K562 (cell line): ENCODE data around the gene NFATC1. TPM values are rescaled to one million over a fixed set of nuclear protein-coding genes. Genes with fewer than 3 reads are reported as not detected.

ENCODE experiments used
- ATAC-seq: fragments of 200-7000 bp; cut with Tn5 transposase; 3 replicates; pipeline ENCODE4 v1.9.1; 2020; ENCODE audit warnings: moderate library complexity
- BruUV-seq: library from RNA; stranded (reverse); fragments of 400-500 nt; replicated peaks from 2 replicates; lab custom pipeline; 2021; lab: Mats Ljungman, UMichigan
- CTCF ChIA-PET: fragments of 300-600 bp; formaldehyde crosslinking; extraction: SDS; loops from one replicate; lab custom pipeline; 2021; ENCODE audit warnings: low intra/inter-chr PET ratio; lab: Yijun Ruan, JAX
- POLR2A ChIA-PET: fragments of 300-600, 350-650 bp; sonication (Branson Sonifier 250); formaldehyde crosslinking; extraction: SDS; loops from one replicate; lab custom pipeline; 2021; ENCODE audit warnings: antibody characterized with exemption, inconsistent platforms; lab: Yijun Ruan, JAX
- DNase-seq, 4 experiments: peaks; one replicate each; pipeline versions ENCODE4 v3.0.0 to v3.0.0-alpha.2; 2011 to 2018; ENCODE audit warnings: low spot score in 3 of 4, mixed read lengths in 3 of 4; ENCODE audit errors: extremely low read depth in 1 of 4
- FAIRE-seq: peaks from 2 replicates; lab custom pipeline; 2011; peaks lifted over from hg19 to GRCh38; lab: Jason Lieb, UNC
- H2AFZ ChIP-seq: 2 replicates; pipeline ENCODE4 v1.6.0; 2011; ENCODE audit warnings: low read depth, low read length, control low read depth, inconsistent platforms
- H3K27ac ChIP-seq: fragments of 200-600 bp; 3 replicates; pipeline ENCODE4 v1.8.0; 2011; ENCODE audit warnings: low read depth, mild to moderate bottlenecking, control low read depth, inconsistent platforms, low read length, moderate library complexity, mixed read lengths; ENCODE audit errors: extremely low read depth
- H3K27me3 ChIP-seq, 2 experiments: fragments of 300-600 bp in 1 of 2; 2 replicates in 1 of 2; 3 replicates in 1 of 2; pipeline versions ENCODE4 v1.6.0 to v1.8.0; 2011; ENCODE audit warnings: inconsistent platforms in 2 of 2, low read length in 2 of 2, mild to moderate bottlenecking in 1 of 2, mixed read lengths in 1 of 2, moderate library complexity in 1 of 2; ENCODE audit not compliant: control insufficient read depth in 2 of 2, insufficient read depth in 2 of 2
- H3K36me3 ChIP-seq: fragments of 300-600 bp; 3 replicates; pipeline ENCODE4 v1.8.0; 2011; ENCODE audit warnings: mild to moderate bottlenecking, low read length, inconsistent platforms; ENCODE audit not compliant: control insufficient read depth, insufficient read depth
- H3K4me1 ChIP-seq, 2 experiments: fragments of 200-600 bp in 1 of 2; replicated peaks in 1 of 2; 2 replicates in 1 of 2; 3 replicates in 1 of 2; pipeline versions ENCODE4 v1.5.1 to v1.8.0; 2011; ENCODE audit warnings: inconsistent platforms in 2 of 2, low read length in 2 of 2, mild to moderate bottlenecking in 1 of 2, mixed read lengths in 1 of 2, moderate library complexity in 1 of 2; ENCODE audit not compliant: control insufficient read depth in 2 of 2, insufficient read depth in 2 of 2
- H3K4me2 ChIP-seq: 2 replicates; pipeline ENCODE4 v1.6.1; 2011; ENCODE audit warnings: low read length, control low read depth, inconsistent platforms, mixed read lengths; ENCODE audit not compliant: insufficient read depth
- H3K4me3 ChIP-seq: fragments of 200-600 bp; sonication (generic), shearing (Covaris generic); 2 replicates; pipeline ENCODE4 v1.5.1; 2016; ENCODE audit warnings: control low read depth, inconsistent platforms
- H3K79me2 ChIP-seq: fragments of 200-600 bp; 3 replicates; pipeline ENCODE4 v1.8.0; 2011; ENCODE audit warnings: low read length, inconsistent platforms; ENCODE audit not compliant: control insufficient read depth, insufficient read depth
- H3K9ac ChIP-seq, 2 experiments: 2 replicates each; pipeline versions ENCODE4 v1.6.0 to v1.6.1; 2011; ENCODE audit warnings: low read depth in 2 of 2, low read length in 2 of 2, control low read depth in 1 of 2, inconsistent platforms in 1 of 2, mild to moderate bottlenecking in 1 of 2, mixed read lengths in 1 of 2; ENCODE audit not compliant: insufficient read depth in 1 of 2
- H3K9me1 ChIP-seq: one replicate; pipeline ENCODE4 v1.6.0; 2011; ENCODE audit warnings: inconsistent platforms, mild to moderate bottlenecking, low read length, moderate library complexity; ENCODE audit not compliant: control insufficient read depth, insufficient read depth
- H3K9me3 ChIP-seq: replicated peaks from 2 replicates; pipeline ENCODE4 v1.5.1; 2011; ENCODE audit warnings: low read depth, low read length, inconsistent platforms; ENCODE audit not compliant: control insufficient read depth, insufficient read depth
- H4K20me1 ChIP-seq: replicated peaks from 2 replicates; pipeline ENCODE4 v1.6.1; 2011; ENCODE audit warnings: low read length, inconsistent platforms, mixed read lengths; ENCODE audit not compliant: control insufficient read depth, insufficient read depth
- MCM5 ChIP-seq: fragments of 450-650 bp; IDR thresholded peaks from 2 replicates; pipeline ENCODE4 v1.6.1; 2016; ENCODE audit warnings: low read depth
- MEF2A ChIP-seq: IDR thresholded peaks from 2 replicates; pipeline ENCODE4 v1.6.1; 2011; ENCODE audit warnings: low read depth, mild to moderate bottlenecking, low read length, moderate library complexity; ENCODE audit not compliant: control insufficient read depth
- SMAD1 ChIP-seq: fragments of 150-350 bp; IDR thresholded peaks from 2 replicates; pipeline ENCODE4 v1.6.1; 2014; ENCODE audit warnings: low read length, low read depth; ENCODE audit not compliant: partially characterized antibody
- SMARCA4 ChIP-seq: fragments of 450-650 bp; IDR thresholded peaks from 2 replicates; pipeline ENCODE4 v1.6.1; 2016
- SOX6 ChIP-seq: fragments of 450-650 bp; IDR thresholded peaks from 2 replicates; pipeline ENCODE4 v1.6.1; 2014; ENCODE audit warnings: mild to moderate bottlenecking
- STAT5A ChIP-seq: IDR thresholded peaks from 2 replicates; pipeline ENCODE4 v1.6.1; 2012; ENCODE audit warnings: low read length, inconsistent platforms, borderline replicate concordance
- ZFP36 ChIP-seq: fragments of 150-350 bp; IDR thresholded peaks from 2 replicates; pipeline ENCODE4 v1.6.1; 2018; ENCODE audit warnings: low read length, low read depth; ENCODE audit not compliant: partially characterized antibody
- ZNF133 ChIP-seq: fragments of 250-450 bp; sonication (Bioruptor Pico); IDR thresholded peaks from 2 replicates; pipeline ENCODE4 v1.4.0; 2020; ENCODE audit warnings: mild to moderate bottlenecking
- ZNF586 ChIP-seq: fragments of 450-650 bp; formaldehyde crosslinking; conservative IDR thresholded peaks from 2 replicates; pipeline ENCODE4 v1.4.0; 2020; ENCODE audit warnings: mild to moderate bottlenecking, moderate library complexity
- WGBS: fragments of 100-300 bp; shearing (Covaris generic); methylation state at CpG from one replicate; pipeline ENCODE4 v1.1.6; 2016; ENCODE audit warnings: low coverage, mixed read lengths; ENCODE audit not compliant: insufficient coverage; ENCODE audit errors: missing lambda C conversion rate; 5-methylcytosine and 5-hydroxymethylcytosine counted together
- in situ Hi-C: fragments of 300-500 bp; cut with MboI; formaldehyde crosslinking; loops from 4 replicates; pipeline ENCODE4 v1.15.0; 2018; ENCODE audit warnings: inconsistent platforms, mixed read lengths
- intact Hi-C: fragments of 100-400 bp; cut with micrococcal nuclease; formaldehyde crosslinking; loops from 2 replicates; pipeline ENCODE4 v1.14.2; 2022
- polyA plus RNA-seq, 8 experiments: library from polyadenylated mRNA; depleted of rRNA in 4 of 8; stranded (reverse) in 5 of 8; unstranded in 3 of 8; fragments of >200 nt; fragmentation: Nextera tagmentation in 2 of 8; fragmentation: Illumina TruSeq in 1 of 8; extraction: Ambion mirVana in 2 of 8; extraction: Trizol in 1 of 8; gene quantifications; 2 replicates each; pipeline versions ENCODE4 v1.2.1 to v1.2.3, GENCODE V29; 2011 to 2014; ENCODE audit warnings: inconsistent platforms in 1 of 8, missing spikeins in 1 of 8
- total RNA-seq, 7 experiments: library from RNA; depleted of rRNA in 6 of 7; stranded (reverse); fragments of >200 nt in 6 of 7; fragmentation: Illumina TruSeq in 2 of 7; extraction: Trizol in 2 of 7; gene quantifications; 2 replicates each; pipeline versions ENCODE4 v1.2.1 to v1.2.3, GENCODE V29; 2011 to 2021; ENCODE audit warnings: low replicate concordance in 1 of 7
- TF ChIP-seq, protein P1 (sequence below): fragments of 250-450 bp; sonication (Bioruptor Pico); IDR thresholded peaks from 2 replicates; pipeline ENCODE4 v1.4.0; 2020; ENCODE audit warnings: mild to moderate bottlenecking
- TF ChIP-seq, protein P2 (sequence below): fragments of 200-600 bp; sonication (generic); IDR thresholded peaks from one replicate; pipeline ENCODE4 v1.6.1; 2012; ENCODE audit warnings: mild to moderate bottlenecking, low read depth, low read length, inconsistent platforms

Gene NFATC1
- total and polyA plus RNA-seq, 9 of the 15 experiments (the other 6 are each of a cell fraction or from before 2014, with no cell fraction given): 1.1 to 16.4 (median 2.5) TPM

DNA sequence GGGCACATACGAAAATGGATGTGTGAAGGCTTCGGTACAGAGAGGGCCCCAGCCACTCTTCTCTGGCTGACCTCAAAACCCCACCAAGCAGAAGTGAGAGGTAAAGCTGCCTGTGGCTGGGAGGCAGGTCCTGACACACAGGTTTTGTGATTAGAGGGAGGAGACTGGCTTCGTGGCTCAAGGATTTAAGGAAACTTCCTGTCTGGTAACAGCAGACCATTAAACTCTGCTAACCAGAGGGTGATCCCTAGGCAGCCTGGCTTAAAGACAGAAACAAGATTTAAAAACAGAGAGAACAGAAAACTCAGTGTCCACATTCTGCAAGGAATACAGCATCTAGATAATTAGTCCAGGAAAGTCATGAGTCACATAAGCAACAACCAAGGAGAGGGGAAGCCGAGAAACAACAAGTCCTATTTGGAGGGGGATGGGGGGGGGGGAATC, 101.9 kb downstream of the NFATC1 start:
- FAIRE-seq (no peak), DNase-seq (no peak), ATAC-seq (no peak)
- H3K4me2 ChIP-seq: no peak overlapping the region
- H3K36me3 ChIP-seq: peaks cover 3% of the 10 kb centered on the region; the same call in 1 of the 3 replicates
- in situ Hi-C loops: no loop called here
- intact Hi-C loops: no loop called here
- H3K27ac ChIP-seq: no peak overlapping the region
- no peaks in the 10 kb centered on the region for H3K9me1 ChIP-seq
- ChIA-PET POLR2A (no interaction called here), CTCF (no interaction called here)
- H2AFZ ChIP-seq: no peak overlapping the region
- H3K9me3 ChIP-seq: peaks cover 8% of the 10 kb centered on the region
- no peaks in the 10 kb centered on the region for H3K79me2 ChIP-seq
- BruUV-seq: no TSS peak
- 72% methylated on average over 3 of the region's 4 CpGs for WGBS
- peaks cover under 1 to 5% of the 10 kb centered on the region in 2 experiments; a peak in 3 of 5 replicates for H3K4me1 ChIP-seq
- H4K20me1 ChIP-seq: no peaks in the 10 kb centered on the region
- no peak overlapping the region for H3K9ac ChIP-seq
- no peak overlapping the region for H3K4me3 ChIP-seq
- H3K27me3 ChIP-seq: no peaks in the 10 kb centered on the region
- TF ChIP-seq STAT5A: no peak
- TF ChIP-seq, protein P1, sequence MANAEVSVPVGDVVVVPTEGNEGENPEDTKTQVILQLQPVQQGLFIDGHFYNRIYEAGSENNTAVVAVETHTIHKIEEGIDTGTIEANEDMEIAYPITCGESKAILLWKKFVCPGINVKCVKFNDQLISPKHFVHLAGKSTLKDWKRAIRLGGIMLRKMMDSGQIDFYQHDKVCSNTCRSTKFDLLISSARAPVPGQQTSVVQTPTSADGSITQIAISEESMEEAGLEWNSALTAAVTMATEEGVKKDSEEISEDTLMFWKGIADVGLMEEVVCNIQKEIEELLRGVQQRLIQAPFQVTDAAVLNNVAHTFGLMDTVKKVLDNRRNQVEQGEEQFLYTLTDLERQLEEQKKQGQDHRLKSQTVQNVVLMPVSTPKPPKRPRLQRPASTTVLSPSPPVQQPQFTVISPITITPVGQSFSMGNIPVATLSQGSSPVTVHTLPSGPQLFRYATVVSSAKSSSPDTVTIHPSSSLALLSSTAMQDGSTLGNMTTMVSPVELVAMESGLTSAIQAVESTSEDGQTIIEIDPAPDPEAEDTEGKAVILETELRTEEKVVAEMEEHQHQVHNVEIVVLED: no peak
- TF ChIP-seq, protein P2, sequence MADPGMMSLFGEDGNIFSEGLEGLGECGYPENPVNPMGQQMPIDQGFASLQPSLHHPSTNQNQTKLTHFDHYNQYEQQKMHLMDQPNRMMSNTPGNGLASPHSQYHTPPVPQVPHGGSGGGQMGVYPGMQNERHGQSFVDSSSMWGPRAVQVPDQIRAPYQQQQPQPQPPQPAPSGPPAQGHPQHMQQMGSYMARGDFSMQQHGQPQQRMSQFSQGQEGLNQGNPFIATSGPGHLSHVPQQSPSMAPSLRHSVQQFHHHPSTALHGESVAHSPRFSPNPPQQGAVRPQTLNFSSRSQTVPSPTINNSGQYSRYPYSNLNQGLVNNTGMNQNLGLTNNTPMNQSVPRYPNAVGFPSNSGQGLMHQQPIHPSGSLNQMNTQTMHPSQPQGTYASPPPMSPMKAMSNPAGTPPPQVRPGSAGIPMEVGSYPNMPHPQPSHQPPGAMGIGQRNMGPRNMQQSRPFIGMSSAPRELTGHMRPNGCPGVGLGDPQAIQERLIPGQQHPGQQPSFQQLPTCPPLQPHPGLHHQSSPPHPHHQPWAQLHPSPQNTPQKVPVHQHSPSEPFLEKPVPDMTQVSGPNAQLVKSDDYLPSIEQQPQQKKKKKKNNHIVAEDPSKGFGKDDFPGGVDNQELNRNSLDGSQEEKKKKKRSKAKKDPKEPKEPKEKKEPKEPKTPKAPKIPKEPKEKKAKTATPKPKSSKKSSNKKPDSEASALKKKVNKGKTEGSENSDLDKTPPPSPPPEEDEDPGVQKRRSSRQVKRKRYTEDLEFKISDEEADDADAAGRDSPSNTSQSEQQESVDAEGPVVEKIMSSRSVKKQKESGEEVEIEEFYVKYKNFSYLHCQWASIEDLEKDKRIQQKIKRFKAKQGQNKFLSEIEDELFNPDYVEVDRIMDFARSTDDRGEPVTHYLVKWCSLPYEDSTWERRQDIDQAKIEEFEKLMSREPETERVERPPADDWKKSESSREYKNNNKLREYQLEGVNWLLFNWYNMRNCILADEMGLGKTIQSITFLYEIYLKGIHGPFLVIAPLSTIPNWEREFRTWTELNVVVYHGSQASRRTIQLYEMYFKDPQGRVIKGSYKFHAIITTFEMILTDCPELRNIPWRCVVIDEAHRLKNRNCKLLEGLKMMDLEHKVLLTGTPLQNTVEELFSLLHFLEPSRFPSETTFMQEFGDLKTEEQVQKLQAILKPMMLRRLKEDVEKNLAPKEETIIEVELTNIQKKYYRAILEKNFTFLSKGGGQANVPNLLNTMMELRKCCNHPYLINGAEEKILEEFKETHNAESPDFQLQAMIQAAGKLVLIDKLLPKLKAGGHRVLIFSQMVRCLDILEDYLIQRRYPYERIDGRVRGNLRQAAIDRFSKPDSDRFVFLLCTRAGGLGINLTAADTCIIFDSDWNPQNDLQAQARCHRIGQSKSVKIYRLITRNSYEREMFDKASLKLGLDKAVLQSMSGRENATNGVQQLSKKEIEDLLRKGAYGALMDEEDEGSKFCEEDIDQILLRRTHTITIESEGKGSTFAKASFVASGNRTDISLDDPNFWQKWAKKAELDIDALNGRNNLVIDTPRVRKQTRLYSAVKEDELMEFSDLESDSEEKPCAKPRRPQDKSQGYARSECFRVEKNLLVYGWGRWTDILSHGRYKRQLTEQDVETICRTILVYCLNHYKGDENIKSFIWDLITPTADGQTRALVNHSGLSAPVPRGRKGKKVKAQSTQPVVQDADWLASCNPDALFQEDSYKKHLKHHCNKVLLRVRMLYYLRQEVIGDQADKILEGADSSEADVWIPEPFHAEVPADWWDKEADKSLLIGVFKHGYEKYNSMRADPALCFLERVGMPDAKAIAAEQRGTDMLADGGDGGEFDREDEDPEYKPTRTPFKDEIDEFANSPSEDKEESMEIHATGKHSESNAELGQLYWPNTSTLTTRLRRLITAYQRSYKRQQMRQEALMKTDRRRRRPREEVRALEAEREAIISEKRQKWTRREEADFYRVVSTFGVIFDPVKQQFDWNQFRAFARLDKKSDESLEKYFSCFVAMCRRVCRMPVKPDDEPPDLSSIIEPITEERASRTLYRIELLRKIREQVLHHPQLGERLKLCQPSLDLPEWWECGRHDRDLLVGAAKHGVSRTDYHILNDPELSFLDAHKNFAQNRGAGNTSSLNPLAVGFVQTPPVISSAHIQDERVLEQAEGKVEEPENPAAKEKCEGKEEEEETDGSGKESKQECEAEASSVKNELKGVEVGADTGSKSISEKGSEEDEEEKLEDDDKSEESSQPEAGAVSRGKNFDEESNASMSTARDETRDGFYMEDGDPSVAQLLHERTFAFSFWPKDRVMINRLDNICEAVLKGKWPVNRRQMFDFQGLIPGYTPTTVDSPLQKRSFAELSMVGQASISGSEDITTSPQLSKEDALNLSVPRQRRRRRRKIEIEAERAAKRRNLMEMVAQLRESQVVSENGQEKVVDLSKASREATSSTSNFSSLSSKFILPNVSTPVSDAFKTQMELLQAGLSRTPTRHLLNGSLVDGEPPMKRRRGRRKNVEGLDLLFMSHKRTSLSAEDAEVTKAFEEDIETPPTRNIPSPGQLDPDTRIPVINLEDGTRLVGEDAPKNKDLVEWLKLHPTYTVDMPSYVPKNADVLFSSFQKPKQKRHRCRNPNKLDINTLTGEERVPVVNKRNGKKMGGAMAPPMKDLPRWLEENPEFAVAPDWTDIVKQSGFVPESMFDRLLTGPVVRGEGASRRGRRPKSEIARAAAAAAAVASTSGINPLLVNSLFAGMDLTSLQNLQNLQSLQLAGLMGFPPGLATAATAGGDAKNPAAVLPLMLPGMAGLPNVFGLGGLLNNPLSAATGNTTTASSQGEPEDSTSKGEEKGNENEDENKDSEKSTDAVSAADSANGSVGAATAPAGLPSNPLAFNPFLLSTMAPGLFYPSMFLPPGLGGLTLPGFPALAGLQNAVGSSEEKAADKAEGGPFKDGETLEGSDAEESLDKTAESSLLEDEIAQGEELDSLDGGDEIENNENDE: no peak
- TF ChIP-seq MEF2A: no peak
- TF ChIP-seq ZFP36: no peak
- TF ChIP-seq ZNF586 (CRISPR knock-in tag): no peak
- TF ChIP-seq MCM5: no peak
- no peak for TF ChIP-seq ZNF133 (CRISPR knock-in tag)
- TF ChIP-seq SOX6: no peak
- TF ChIP-seq SMAD1: no peak
- TF ChIP-seq SMARCA4: no peak
